Fibroblast of the conjunctiva (primary cell): ENCODE measurements around the gene SUN3.

Source experiments
- DNase-seq: peaks from one replicate; pipeline ENCODE4 v3.0.0-alpha.2; 2010; ENCODE audit warnings: low read depth

SUN3 gene

DNA sequence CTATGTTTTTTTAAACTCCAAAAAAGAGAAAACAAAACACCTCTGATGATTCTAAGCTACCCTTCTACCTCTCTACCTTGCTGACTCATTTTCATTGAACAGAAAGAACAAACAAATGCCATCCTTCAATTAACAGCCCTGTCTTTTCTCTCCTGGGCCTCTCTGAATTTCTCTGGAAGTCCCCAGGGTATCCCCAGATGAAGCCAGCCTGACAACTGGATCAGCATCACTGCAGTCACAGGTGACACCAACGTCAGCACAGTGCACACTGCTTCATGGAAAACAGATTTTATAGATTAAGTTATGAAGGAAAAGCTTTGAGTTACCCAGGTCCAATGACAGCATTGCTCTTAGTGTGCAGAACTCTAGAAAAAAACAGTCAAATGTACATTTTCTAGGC is 55.2 kb downstream of the SUN3 start:
- no peak for DNase-seq

GRCh38 chr7:47970761-47971160 is 58.1 kb downstream of the SUN3 start:
- no peak for DNase-seq

DNA sequence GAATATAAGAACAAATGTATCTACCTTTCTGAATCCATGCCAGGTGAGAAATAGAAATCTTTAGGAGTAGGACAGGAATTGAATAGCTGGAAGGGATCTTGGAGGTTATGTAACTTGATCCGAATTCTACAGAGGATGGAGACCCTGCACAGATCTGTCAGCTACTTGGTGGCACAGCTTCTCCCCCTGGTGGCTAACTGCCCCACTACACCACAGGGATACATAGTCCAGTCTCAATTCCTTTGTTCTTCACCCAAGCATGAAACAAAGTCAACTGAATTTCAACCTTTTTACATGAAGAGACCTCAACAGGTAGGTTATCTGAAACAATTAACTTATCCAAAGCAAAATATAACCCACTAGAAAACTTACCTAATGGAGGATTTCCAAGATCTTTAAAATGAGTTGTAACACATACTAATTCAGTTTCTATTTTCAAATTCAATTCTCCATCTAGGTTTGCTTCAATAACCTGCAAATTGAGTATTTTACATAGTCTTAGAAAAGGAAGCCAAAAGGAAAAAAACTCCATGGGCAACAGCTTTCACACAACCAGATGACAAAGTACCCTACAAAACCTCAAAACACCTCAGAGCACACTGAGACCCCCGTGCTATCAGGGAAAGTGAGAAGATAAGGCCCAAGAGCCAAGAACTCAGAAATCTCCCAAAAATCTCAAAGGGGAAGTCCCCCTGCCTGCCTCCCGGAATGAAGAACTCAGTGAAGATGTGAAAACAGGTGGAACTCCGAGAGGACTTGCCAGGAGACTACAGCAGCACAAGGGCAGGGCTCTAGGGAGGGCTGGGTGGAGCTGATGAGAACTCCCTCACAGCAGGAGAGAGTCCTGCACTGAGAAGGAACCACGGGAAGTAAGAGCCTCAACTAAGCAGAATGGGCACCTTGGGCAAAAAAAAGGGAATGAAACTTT is 59.8 kb downstream of the SUN3 start:
- peak; percentile 46 for DNase-seq

- no peak for DNase-seq
Observed at GRCh38 chr7:47967708-47968107, 61.2 kb downstream of the SUN3 start.

DNA sequence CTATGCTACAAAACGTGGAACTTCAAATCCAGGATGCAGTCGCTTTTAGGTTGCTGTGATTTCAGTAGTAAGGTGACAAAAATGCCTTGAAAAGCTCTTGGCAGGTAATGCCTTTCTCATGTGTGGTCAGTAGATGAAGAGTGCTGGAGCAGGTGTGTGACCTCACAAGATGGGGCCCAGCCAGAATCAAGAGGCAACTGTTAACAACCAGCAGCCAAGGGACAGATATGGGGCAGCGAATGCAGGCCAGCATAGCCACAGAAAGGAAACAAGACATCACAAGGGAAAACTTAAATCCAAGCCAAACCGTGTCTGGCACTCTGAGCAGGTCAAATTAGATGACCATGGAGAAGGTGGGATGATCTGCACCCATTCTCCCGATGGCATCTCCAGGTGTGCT is 61.8 kb downstream of the SUN3 start:
- no peak for DNase-seq

- DNase-seq, result no peak
Observed at GRCh38 chr7:47965456-47965855, 63.5 kb downstream of the SUN3 start.

DNA sequence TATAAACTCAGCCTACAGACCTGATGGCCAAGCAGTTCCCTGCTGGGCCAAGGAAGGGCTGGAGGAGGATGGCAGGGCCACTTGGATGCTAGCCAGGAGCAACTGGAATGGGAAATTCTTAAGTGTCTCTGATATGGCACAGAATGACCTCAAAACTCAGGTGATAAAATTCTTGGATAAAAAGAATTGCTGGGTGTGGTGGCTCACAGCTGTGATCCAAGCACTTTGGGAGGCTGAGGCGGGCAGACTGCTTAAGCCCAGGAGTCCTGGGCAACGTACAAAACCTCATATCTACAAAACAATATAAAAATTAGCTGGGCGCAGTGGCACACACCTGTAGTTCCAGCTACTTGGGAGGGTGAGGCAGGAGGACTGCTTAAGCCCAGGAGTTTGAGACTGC is 66.6 kb downstream of the SUN3 start:
- no peak for DNase-seq

GRCh38 chr7:47957156-47957555 is 71.8 kb downstream of the SUN3 start:
- DNase-seq, result no peak

GRCh38 chr7:47956220-47956619 is 72.7 kb downstream of the SUN3 start:
- DNase-seq, result no peak

DNA sequence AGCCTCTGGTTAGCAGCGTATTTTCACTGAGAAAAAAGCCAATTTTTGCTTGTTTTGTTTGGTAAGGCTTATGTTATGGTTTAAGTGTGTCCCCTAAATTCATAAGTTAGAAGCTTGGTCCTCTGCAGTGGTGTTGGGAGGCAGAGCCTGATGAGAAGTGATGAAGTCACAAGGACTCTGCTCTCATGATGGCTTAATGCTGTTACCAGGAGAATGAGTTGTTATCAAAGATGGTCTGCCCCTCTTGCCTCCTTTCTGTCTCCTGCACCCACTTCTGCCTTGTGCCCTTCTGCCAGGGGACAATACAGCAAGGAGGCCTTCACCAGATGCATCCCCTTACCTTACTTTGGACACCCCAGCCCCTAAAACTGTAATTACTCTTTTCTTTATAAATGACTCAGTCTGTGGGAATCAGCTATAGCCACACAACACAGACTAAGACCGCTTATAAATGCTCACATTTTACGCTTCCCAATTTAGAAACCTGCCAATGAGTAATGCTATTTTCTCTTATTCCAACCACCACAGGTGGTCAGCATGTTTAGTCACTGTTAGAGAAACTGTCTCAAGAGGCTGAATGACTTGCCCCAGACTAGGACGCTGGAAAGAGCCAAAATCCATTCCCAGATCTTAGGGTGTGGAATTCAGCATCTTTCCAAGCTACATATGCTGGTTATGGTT is 74.5 kb downstream of the SUN3 start:
- DNase-seq, result no peak

DNA sequence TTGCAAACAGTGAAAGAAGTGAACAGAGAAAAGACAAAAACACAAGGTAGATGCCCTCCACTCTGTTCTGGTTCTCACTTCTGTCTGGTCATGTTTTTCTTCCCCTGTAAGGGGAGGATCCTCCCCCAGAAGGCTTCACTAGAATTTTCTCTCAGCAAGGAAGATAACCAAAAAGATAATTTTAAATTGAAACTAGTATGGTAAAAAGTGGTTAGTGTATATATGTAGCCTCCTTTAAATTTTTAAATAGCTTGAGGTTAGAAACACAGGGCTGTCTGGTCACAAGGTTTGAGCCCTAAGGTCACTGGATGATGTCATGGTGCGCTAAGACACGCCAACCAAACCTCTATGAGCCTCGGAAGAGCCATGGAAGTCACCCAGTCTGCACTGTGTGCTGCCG is 75.1 kb downstream of the SUN3 start:
- DNase-seq, result no peak

DNA sequence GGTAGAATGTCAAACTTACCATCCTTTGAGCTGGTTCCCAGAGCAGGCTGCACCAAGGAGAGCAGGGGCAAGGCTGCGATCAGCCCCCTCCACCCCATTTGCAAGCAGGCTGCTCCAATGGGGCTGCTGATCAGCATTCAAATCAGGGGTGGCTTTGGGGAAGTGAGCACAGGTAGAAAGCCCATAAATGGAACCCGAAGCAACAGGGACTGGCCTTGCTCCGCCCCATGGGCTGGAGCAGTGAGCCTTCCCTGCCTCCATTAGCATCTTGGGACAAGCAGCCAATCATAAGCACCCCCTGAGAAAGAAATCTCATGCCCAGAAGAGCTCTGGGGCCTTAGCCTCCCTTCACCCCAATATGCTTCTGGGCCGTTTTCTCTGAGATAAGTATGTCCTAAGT is 76.7 kb downstream of the SUN3 start:
- no peak for DNase-seq

GRCh38 chr7:47951374-47951773 is 77.5 kb downstream of the SUN3 start:
- DNase-seq, result no peak

GRCh38 chr7:47950714-47951113 is 78.2 kb downstream of the SUN3 start:
- no peak for DNase-seq

DNA sequence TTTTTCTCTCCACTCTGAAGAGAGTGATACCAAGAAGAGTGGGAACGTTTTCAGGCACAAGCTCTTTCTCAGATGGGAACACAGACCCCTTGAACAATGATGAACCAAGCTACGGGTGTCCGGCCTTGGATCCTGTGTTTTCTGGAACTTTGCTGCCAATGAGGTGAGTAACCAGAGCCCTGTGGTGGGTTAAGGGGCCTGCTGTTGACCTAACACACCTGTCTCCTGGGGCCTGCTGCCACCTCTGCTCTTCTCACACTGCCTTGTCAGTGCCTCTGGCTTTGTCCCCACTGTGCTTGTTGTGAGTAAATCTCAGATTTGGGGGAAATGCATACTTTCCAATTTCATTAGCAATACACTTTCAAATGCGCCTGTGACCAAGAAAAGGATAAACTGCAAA is 79.2 kb downstream of the SUN3 start:
- DNase-seq, result no peak

GRCh38 chr7:47948141-47948790 is 80.6 kb downstream of the SUN3 start, which contains the start of gene PKD1L1:
Gene PKD1L1, minus strand, starts transcription at chr7:47948466. Its CDS starts 26 bp downstream, at chr7:47948440.
- DNase-seq, result no peak

DNA sequence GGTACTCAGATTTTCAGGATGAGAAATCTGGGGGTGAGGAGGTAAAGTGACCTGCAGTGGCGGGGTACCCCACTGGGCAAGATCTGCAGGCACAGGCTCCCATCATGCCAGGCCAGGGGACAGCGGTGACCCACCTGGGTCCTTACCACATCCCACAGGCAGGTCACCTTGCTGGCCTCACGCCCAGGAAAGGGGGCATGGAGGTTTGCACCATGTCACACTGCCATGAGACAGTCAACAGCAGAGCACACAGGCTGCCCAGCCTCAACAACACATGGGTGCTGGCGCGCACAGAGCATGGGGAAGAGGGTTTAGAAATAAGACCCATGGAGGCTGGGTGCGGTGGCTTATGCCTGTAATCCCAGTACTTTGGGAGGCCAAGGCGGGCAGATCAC is 81.6 kb downstream of the SUN3 start:
- no peak for DNase-seq

DNA sequence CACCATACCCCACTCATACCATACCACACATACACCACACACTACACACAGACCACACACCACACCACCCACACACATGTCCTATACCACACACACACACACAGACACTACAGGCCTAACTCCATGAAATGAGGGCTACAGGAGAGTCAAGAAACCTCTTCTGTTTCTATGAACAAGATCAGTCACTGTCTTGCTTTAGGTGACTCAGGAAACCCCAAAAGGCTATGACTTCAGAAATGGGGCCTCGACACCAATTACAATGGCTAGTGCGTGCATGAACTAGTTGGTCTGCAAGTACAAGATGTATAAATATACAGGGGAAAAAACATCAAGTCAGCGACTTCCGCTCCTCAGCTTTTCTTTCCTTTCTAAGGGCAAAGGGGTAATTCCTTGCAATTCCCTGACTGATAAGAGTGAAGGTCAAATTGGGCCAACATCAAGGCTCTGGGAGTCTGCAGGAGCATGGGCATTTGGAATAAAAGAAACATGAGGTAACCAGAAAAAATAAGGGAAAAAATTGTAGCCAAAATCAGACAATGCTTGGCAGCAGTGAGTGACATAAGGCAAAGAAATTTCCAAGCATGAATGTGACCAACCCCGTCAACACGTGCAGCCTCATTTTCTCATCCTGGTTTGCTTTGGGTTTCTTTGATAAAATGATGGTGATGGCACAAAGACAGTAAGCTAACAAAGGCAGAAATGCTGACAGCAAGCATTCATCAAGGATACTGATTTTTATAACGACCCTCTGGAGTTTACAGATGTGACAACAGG is 82.1 kb downstream of the SUN3 start:
- DNase-seq, result no peak

DNA sequence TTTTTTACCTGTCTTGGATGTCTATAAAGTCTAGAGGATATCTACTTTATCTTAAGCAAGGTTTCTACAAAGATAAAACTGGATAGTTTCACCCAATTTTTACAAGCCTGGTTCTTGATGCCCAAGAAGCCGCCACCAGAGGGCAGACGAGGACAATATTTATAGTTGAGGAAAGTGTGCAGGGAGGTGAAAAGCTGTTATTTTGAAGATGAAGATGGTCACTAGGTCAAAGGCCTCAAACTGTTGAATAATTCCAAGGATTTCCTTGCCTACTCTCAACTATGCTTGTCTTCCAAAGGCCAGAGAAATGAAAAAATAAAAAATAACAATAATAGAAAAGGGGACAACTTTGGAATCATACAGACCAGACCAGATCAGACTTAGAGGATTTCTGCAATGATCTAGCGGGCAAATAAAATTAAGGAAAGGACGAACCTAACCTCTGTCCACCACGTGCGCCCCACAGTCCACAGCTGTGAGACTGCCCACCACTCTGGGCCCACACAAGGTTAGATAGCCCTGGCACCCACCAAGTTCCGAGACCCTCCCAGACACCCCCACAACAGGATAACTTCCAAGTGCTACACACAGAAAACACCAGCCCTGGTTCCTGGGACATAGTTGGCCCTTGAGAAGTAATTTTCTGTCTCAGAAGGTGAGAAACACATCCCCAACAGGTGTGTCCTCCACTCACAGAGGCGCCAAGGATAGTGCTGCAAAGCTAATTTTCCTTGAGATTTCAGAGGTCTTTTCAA is 83.5 kb downstream of the SUN3 start:
- peak; percentile 37 for DNase-seq

GRCh38 chr7:47944536-47945260 is 84.2 kb downstream of the SUN3 start:
- DNase-seq, result no peak
